GM18499 (cell line): ENCODE data around the gene SMIM10L2A.
"Not testable (repeated sequence)": the region's sequence is repeated elsewhere in the genome, so short reads cannot be mapped to it uniquely, and the experiment has no call there.

ENCODE experiments used
- ATAC-seq: cut with Tn5 transposase; IDR thresholded peaks from one replicate; pipeline ENCODE4 v1.9.1; 2021; ENCODE audit warnings: moderate number of reproducible peaks; ENCODE audit not compliant: insufficient read depth, unreplicated experiment

SMIM10L2A gene

GRCh38 chrX:135421537-135421931 is 210 bp upstream of the SMIM10L2A start:
- ATAC-seq = peak; percentile 56

- not testable (repeated sequence) for ATAC-seq
These were observed 1.0 kb downstream of the SMIM10L2A start for GRCh38 chrX:135422810-135423168.

GRCh38 chrX:135423173-135423864 is 1.6 kb downstream of the SMIM10L2A start:
- ATAC-seq = not testable (repeated sequence)

- no peak for ATAC-seq
These were observed 2.7 kb downstream of the SMIM10L2A start for GRCh38 chrX:135424469-135424868.

GRCh38 chrX:135425026-135425965 is 3.6 kb downstream of the SMIM10L2A start:
- no peak for ATAC-seq

- ATAC-seq = no peak
These were observed 7.7 kb downstream of the SMIM10L2A start for GRCh38 chrX:135429429-135429828.

- ATAC-seq = no peak
These were observed 10.1 kb downstream of the SMIM10L2A start for GRCh38 chrX:135431886-135432285.

- no peak for ATAC-seq
These were observed 10.7 kb downstream of the SMIM10L2A start for GRCh38 chrX:135432453-135432852.

- ATAC-seq = no peak
These were observed 11.3 kb downstream of the SMIM10L2A start for GRCh38 chrX:135432881-135433521.

GRCh38 chrX:135433531-135434257 is 11.9 kb downstream of the SMIM10L2A start:
- no peak for ATAC-seq

GRCh38 chrX:135434258-135435138 is 12.8 kb downstream of the SMIM10L2A start:
- ATAC-seq = no peak

- ATAC-seq = no peak
These were observed 13.6 kb downstream of the SMIM10L2A start for GRCh38 chrX:135435139-135435922.

GRCh38 chrX:135435933-135436332 is 14.2 kb downstream of the SMIM10L2A start:
- no peak for ATAC-seq

- no peak for ATAC-seq
These were observed 14.7 kb downstream of the SMIM10L2A start for GRCh38 chrX:135436456-135436855.

GRCh38 chrX:135436966-135437866 is 15.5 kb downstream of the SMIM10L2A start:
- ATAC-seq = no peak

GRCh38 chrX:135437867-135438733 is 16.4 kb downstream of the SMIM10L2A start:
- no peak for ATAC-seq

GRCh38 chrX:135438734-135439043 is 16.9 kb downstream of the SMIM10L2A start:
- ATAC-seq = no peak
